Panc1 (cell line): Measurements from ENCODE around the gene GTF2H4.

Experiments
- CTCF ChIP-seq: fragments of 450-650 bp; IDR thresholded peaks from 2 replicates; pipeline ENCODE4 v1.5.1; 2017; ENCODE audit warnings: mild to moderate bottlenecking
- POLR2AphosphoS5 ChIP-seq: IDR thresholded peaks from 2 replicates; pipeline ENCODE4 v1.6.1; 2012; ENCODE audit warnings: mild to moderate bottlenecking, low read depth, low read length, moderate library complexity
- REST ChIP-seq, 2 experiments: IDR thresholded peaks; 2 replicates each; pipeline ENCODE4 v1.6.1; 2011 to 2012; ENCODE audit warnings: low read depth in 2 of 2, control low read depth in 1 of 2, low read length in 1 of 2, mild to moderate bottlenecking in 1 of 2, moderate library complexity in 1 of 2; ENCODE audit not compliant: insufficient read depth in 1 of 2
- SIN3A ChIP-seq: IDR thresholded peaks from 2 replicates; pipeline ENCODE4 v1.6.1; 2012; ENCODE audit warnings: low read depth, mild to moderate bottlenecking, low read length, moderate library complexity, borderline replicate concordance; ENCODE audit not compliant: insufficient read depth
- TCF7L2 ChIP-seq: IDR thresholded peaks from 2 replicates; pipeline ENCODE4 v1.6.1; 2011; ENCODE audit warnings: mild to moderate bottlenecking, low read depth, low read length, inconsistent platforms

DNA sequence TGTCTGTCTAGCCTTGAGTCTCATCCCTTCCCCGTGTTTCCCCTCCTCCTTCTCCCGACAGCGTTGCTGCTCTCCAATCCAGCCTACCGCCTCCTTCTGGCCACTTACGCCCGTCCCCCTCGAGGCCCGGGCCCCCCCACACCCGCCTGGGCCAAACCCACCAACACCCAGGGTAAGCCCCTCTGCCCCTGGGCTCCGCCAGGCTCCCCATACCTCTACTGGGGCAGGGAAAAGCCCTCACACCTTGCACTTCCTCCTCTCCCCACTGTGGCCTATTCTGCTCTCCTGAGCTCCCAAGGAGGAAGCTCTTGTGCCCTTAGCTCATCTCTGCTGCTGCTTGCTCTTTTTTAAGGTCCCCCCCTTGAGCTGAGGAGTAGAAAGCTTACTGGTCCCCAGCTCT lies 12.7 kb upstream of the GTF2H4 start:
- TF ChIP-seq CTCF: no peak
- TF ChIP-seq SIN3A: no peak
- no peak for TF ChIP-seq POLR2AphosphoS5
- no peak for TF ChIP-seq REST (IDR thresholded peaks at IDR 0.05; ENCODE audit: insufficient read depth in 1 of 2, low read depth in 2 of 2, low read length in 1 of 2)
- no peak for TF ChIP-seq TCF7L2
